ENCODE measurements around the gene KLHL22. TPM values are rescaled to one million over a fixed set of nuclear protein-coding genes. Genes with fewer than 3 reads are reported as not detected.

The KLHL22 gene
- total and polyA plus RNA-seq, 2 experiments from 2014 or later: 23.6 to 38.0 TPM

- Histone ChIP-seq H3K4me3 (no peak overlapping the region), H3K36me3 (replicated peaks; ENCODE audit: insufficient read depth, low read depth) (no peaks in the 10 kb centered on the region), H3K27ac (no peak overlapping the region), H3K9me3 (ENCODE audit: low read depth) (no peaks in the 10 kb centered on the region), H3K79me2 (no peaks in the 10 kb centered on the region), H2AFZ (no peak overlapping the region), H3K9me2 (replicated peaks; ENCODE audit: insufficient read depth) (no peaks in the 10 kb centered on the region), H4K20me1 (ENCODE audit: insufficient read depth, poor library complexity, severe bottlenecking) (no peaks in the 10 kb centered on the region), H3K4me1 (ENCODE audit: insufficient read depth) (no peaks in the 10 kb centered on the region), H3K27me3 (no peaks in the 10 kb centered on the region), H3K4me2 (no peak overlapping the region)
- DNase-seq (ENCODE audit: low spot score): no peak
- TF ChIP-seq, protein P1, sequence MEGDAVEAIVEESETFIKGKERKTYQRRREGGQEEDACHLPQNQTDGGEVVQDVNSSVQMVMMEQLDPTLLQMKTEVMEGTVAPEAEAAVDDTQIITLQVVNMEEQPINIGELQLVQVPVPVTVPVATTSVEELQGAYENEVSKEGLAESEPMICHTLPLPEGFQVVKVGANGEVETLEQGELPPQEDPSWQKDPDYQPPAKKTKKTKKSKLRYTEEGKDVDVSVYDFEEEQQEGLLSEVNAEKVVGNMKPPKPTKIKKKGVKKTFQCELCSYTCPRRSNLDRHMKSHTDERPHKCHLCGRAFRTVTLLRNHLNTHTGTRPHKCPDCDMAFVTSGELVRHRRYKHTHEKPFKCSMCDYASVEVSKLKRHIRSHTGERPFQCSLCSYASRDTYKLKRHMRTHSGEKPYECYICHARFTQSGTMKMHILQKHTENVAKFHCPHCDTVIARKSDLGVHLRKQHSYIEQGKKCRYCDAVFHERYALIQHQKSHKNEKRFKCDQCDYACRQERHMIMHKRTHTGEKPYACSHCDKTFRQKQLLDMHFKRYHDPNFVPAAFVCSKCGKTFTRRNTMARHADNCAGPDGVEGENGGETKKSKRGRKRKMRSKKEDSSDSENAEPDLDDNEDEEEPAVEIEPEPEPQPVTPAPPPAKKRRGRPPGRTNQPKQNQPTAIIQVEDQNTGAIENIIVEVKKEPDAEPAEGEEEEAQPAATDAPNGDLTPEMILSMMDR (IDR thresholded peaks at IDR 0.05; ENCODE audit: poor library complexity): no peak
- TF ChIP-seq EZH2 (IDR thresholded peaks at IDR 0.05; ENCODE audit: borderline replicate concordance) (no peak), EZH2phosphoT487 (IDR thresholded peaks at IDR 0.05; ENCODE audit: low read depth, severe bottlenecking, unreplicated experiment) (no peak)
- 96% methylated on average over 13 of the region's 13 CpGs for WGBS (ENCODE audit: low lambda C conversion rate, missing lambda C conversion rate)
Observed at GRCh38 chr22:20406686-20407408, 88.7 kb downstream of the KLHL22 start.

- H3K27ac ChIP-seq: no peak overlapping the region
- H3K27me3 ChIP-seq: no peaks in the 10 kb centered on the region
- no peaks in the 10 kb centered on the region for H3K4me1 ChIP-seq (ENCODE audit: insufficient read depth)
- no peaks in the 10 kb centered on the region for H3K9me2 ChIP-seq (replicated peaks; ENCODE audit: insufficient read depth)
- no peaks in the 10 kb centered on the region for H3K79me2 ChIP-seq
- DNase-seq (ENCODE audit: low spot score): no peak
- 98% methylated on average over 60 of the region's 62 CpGs for WGBS (ENCODE audit: low lambda C conversion rate, missing lambda C conversion rate)
- no peak overlapping the region for H3K4me3 ChIP-seq
- H4K20me1 ChIP-seq (ENCODE audit: insufficient read depth, poor library complexity, severe bottlenecking): no peaks in the 10 kb centered on the region
- TF ChIP-seq, protein P1 (IDR thresholded peaks at IDR 0.05; ENCODE audit: poor library complexity): no peak
- no peak for TF ChIP-seq EZH2phosphoT487 (IDR thresholded peaks at IDR 0.05; ENCODE audit: low read depth, severe bottlenecking, unreplicated experiment)
- TF ChIP-seq EZH2 (IDR thresholded peaks at IDR 0.05; ENCODE audit: borderline replicate concordance): no peak
- H2AFZ ChIP-seq: no peak overlapping the region
- H3K4me2 ChIP-seq: no peak overlapping the region
- H3K36me3 ChIP-seq (replicated peaks; ENCODE audit: insufficient read depth, low read depth): no peaks in the 10 kb centered on the region
- H3K9me3 ChIP-seq (ENCODE audit: low read depth): no peaks in the 10 kb centered on the region
Observed at GRCh38 chr22:20405931-20406685, 89.5 kb downstream of the KLHL22 start.

- H2AFZ ChIP-seq: no peak overlapping the region
- H3K4me3 ChIP-seq: no peak overlapping the region
- 97% methylated on average over 27 of the region's 45 CpGs for WGBS (ENCODE audit: low lambda C conversion rate, missing lambda C conversion rate)
- no peaks in the 10 kb centered on the region for H3K9me2 ChIP-seq (replicated peaks; ENCODE audit: insufficient read depth)
- H4K20me1 ChIP-seq (ENCODE audit: insufficient read depth, poor library complexity, severe bottlenecking): no peaks in the 10 kb centered on the region
- peaks cover 5% of the 10 kb centered on the region for H3K79me2 ChIP-seq
- H3K4me1 ChIP-seq (ENCODE audit: insufficient read depth): no peaks in the 10 kb centered on the region
- no peak for DNase-seq (ENCODE audit: low spot score)
- H3K4me2 ChIP-seq: no peak overlapping the region
- H3K36me3 ChIP-seq (replicated peaks; ENCODE audit: insufficient read depth, low read depth): no peaks in the 10 kb centered on the region
- H3K27ac ChIP-seq: no peak overlapping the region
- TF ChIP-seq, protein P1 (IDR thresholded peaks at IDR 0.05; ENCODE audit: poor library complexity): no peak
- TF ChIP-seq EZH2phosphoT487 (IDR thresholded peaks at IDR 0.05; ENCODE audit: low read depth, severe bottlenecking, unreplicated experiment) (no peak), EZH2 (IDR thresholded peaks at IDR 0.05; ENCODE audit: borderline replicate concordance) (no peak)
- H3K27me3 ChIP-seq: no peaks in the 10 kb centered on the region
- H3K9me3 ChIP-seq (ENCODE audit: low read depth): no peaks in the 10 kb centered on the region
Observed at GRCh38 chr22:20405291-20405930, 90.2 kb downstream of the KLHL22 start.

Data from hepatocyte (in vitro differentiated cells).